CD14-positive monocyte (primary cell): ENCODE results near the gene PCDHA7. TPM values are rescaled to one million over a fixed set of nuclear protein-coding genes. Genes with fewer than 3 reads are reported as not detected.
A peak's percentile ranks its signal among the peaks of the same experiment; 100 is the strongest.
"Not testable (repeated sequence)": the region's sequence is repeated elsewhere in the genome, so short reads cannot be mapped to it uniquely, and the experiment has no call there.

Source experiments
- DNase-seq, 3 donors: peaks; one replicate each; pipeline ENCODE4 v3.0.0-alpha.2; 2011 to 2022
- H2AFZ ChIP-seq: 2 replicates; pipeline ENCODE4 v1.6.0; 2012; ENCODE audit warnings: mild to moderate bottlenecking, low read depth, low read length, inconsistent platforms; ENCODE audit not compliant: insufficient read depth, poor library complexity, severe bottlenecking
- H3K27ac ChIP-seq, 2 donors: 1 replicate in 1 of 2; 2 replicates in 1 of 2; pipeline ENCODE4 v1.5.1; 2012 to 2013; ENCODE audit warnings: low read length in 2 of 2, control low read depth in 1 of 2, inconsistent platforms in 1 of 2, low read depth in 1 of 2, mild to moderate bottlenecking in 1 of 2
- H3K27me3 ChIP-seq, 2 donors: one replicate each; pipeline versions ENCODE4 v1.6.0 to v1.6.1; 2011 to 2013; ENCODE audit warnings: low read length in 2 of 2; ENCODE audit not compliant: control insufficient read depth in 2 of 2, insufficient read depth in 2 of 2
- H3K36me3 ChIP-seq, 2 donors: replicated peaks in 1 of 2; 1 replicate in 1 of 2; 2 replicates in 1 of 2; pipeline versions ENCODE4 v1.5.1 to v1.6.1; 2012 to 2013; ENCODE audit warnings: low read length in 2 of 2, control low read depth in 1 of 2, inconsistent platforms in 1 of 2, mild to moderate bottlenecking in 1 of 2; ENCODE audit not compliant: insufficient read depth in 2 of 2, control insufficient read depth in 1 of 2
- H3K4me1 ChIP-seq, 2 donors: 1 replicate in 1 of 2; 2 replicates in 1 of 2; pipeline versions ENCODE4 v1.5.1 to v1.6.1; 2012 to 2013; ENCODE audit warnings: low read length in 2 of 2, control low read depth in 1 of 2, inconsistent platforms in 1 of 2, mild to moderate bottlenecking in 1 of 2, moderate library complexity in 1 of 2; ENCODE audit not compliant: insufficient read depth in 2 of 2, control insufficient read depth in 1 of 2
- H3K4me2 ChIP-seq: replicated peaks from 2 replicates; pipeline ENCODE3; 2012; ENCODE audit warnings: low read length, moderate library complexity, mild to moderate bottlenecking; ENCODE audit not compliant: poor library complexity, severe bottlenecking; ENCODE audit errors: extremely low read depth
- H3K4me3 ChIP-seq, 3 experiments: fragments of 200-600 bp in 1 of 3; sonication (generic) in 1 of 3; replicated peaks in 1 of 3; 1 replicate in 2 of 3; 2 replicates in 1 of 3; pipeline ENCODE4 v1.5.1; 2011 to 2013; ENCODE audit warnings: low read length in 3 of 3, mild to moderate bottlenecking in 3 of 3, control low read depth in 2 of 3, low read depth in 2 of 3, inconsistent platforms in 1 of 3, moderate library complexity in 1 of 3
- H3K79me2 ChIP-seq: 2 replicates; pipeline ENCODE4 v1.6.0; 2012; ENCODE audit warnings: mild to moderate bottlenecking, control low read depth, inconsistent platforms, low read length, moderate library complexity; ENCODE audit not compliant: insufficient read depth
- H3K9ac ChIP-seq: 2 replicates; pipeline ENCODE4 v1.6.0; 2017; ENCODE audit warnings: low read length, mild to moderate bottlenecking; ENCODE audit not compliant: insufficient read depth, poor library complexity, severe bottlenecking
- H3K9me3 ChIP-seq, 2 donors: replicated peaks in 1 of 2; 1 replicate in 1 of 2; 2 replicates in 1 of 2; pipeline versions ENCODE4 v1.5.1 to v1.6.1; 2012 to 2013; ENCODE audit warnings: low read length in 2 of 2, control low read depth in 1 of 2; ENCODE audit not compliant: control insufficient read depth in 1 of 2, insufficient read depth in 1 of 2
- H4K20me1 ChIP-seq: 2 replicates; pipeline ENCODE4 v1.6.0; 2012; ENCODE audit warnings: mild to moderate bottlenecking, low read length, control low read depth, moderate library complexity; ENCODE audit not compliant: insufficient read depth
- H3K27ac Mint-ChIP-seq, 7 donors: one replicate each; pipeline ENCODE4 v1.8.0; 2020; ENCODE audit warnings: mild to moderate bottlenecking in 7 of 7, mixed read lengths in 7 of 7, moderate library complexity in 6 of 7, inconsistent platforms in 2 of 7
- H3K27me3 Mint-ChIP-seq, 3 donors: one replicate each; pipeline ENCODE4 v1.8.0; 2021 to 2022; ENCODE audit warnings: low read depth in 3 of 3, mild to moderate bottlenecking in 3 of 3, mixed read lengths in 3 of 3, moderate library complexity in 3 of 3, inconsistent platforms in 1 of 3
- H3K36me3 Mint-ChIP-seq, 2 donors: one replicate each; pipeline ENCODE4 v1.8.0; 2020; ENCODE audit warnings: mixed read lengths in 2 of 2, inconsistent platforms in 1 of 2, mild to moderate bottlenecking in 1 of 2
- H3K4me1 Mint-ChIP-seq: one replicate; pipeline ENCODE4 v1.8.0; 2020; ENCODE audit warnings: mild to moderate bottlenecking, mixed read lengths
- H3K4me3 Mint-ChIP-seq, 2 donors: one replicate each; pipeline ENCODE4 v1.8.0; 2020; ENCODE audit warnings: mild to moderate bottlenecking in 2 of 2, mixed read lengths in 2 of 2, moderate library complexity in 1 of 2
- H3K9me3 Mint-ChIP-seq, 7 donors: one replicate each; pipeline ENCODE4 v1.8.0; 2020 to 2022; ENCODE audit warnings: mixed read lengths in 7 of 7, mild to moderate bottlenecking in 6 of 7, moderate library complexity in 6 of 7, inconsistent platforms in 2 of 7
- WGBS: methylation state at CpG from one replicate; pipeline ENCODE4 v1.1.5; 2013; ENCODE audit warnings: missing lambda C conversion rate; ENCODE audit not compliant: insufficient coverage; 5-methylcytosine and 5-hydroxymethylcytosine counted together
- intact Hi-C, 2 donors: fragments of 100-400 bp; cut with micrococcal nuclease; formaldehyde crosslinking; loops; one replicate each; pipeline versions ENCODE4 v1.15.0 to v1.15.1; 2023
- polyA plus RNA-seq, 3 donors: library from polyadenylated mRNA; depleted of rRNA in 1 of 3; unstranded in 2 of 3; stranded (reverse) in 1 of 3; fragments of 300-500 nt in 2 of 3; fragments of >200 nt in 1 of 3; fragmentation: Illumina TruSeq in 2 of 3; gene quantifications; 1 replicate in 2 of 3; 2 replicates in 1 of 3; pipeline ENCODE4 v1.2.3, GENCODE V29; 2012 to 2021
- TF ChIP-seq, protein P1 (sequence below): fragments of 200-600 bp; IDR thresholded peaks from one replicate; pipeline ENCODE4 v1.8.0; 2022; ENCODE audit warnings: antibody characterized with exemption, mild to moderate bottlenecking

The PCDHA7 gene
- polyA plus RNA-seq, 3 donors, result not detected

DNA sequence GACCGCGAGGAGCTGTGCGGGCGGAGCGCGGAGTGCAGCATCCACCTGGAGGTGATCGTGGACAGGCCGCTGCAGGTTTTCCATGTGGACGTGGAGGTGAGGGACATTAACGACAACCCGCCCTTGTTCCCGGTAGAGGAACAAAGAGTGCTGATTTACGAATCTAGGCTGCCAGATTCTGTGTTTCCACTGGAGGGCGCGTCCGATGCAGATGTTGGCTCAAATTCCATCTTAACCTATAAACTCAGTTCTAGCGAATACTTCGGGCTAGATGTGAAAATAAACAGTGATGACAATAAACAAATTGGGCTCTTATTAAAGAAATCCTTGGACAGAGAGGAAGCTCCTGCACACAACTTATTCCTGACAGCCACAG lies 5.7 kb upstream of the PCDHA7 start:
- H3K4me2 ChIP-seq, result no peak overlapping the region
- no peaks in the 10 kb centered on the region for H4K20me1 ChIP-seq
- Mint-ChIP-seq H3K9me3 (peaks cover 32 to 55% (median 48%) of the 10 kb centered on the region in 7 donors), H3K36me3 (peaks cover 0 to 2% of the 10 kb centered on the region in 2 donors), H3K27ac (no peak overlapping the region), H3K27me3 (peaks cover 22 to 46% (median 22%) of the 10 kb centered on the region in 3 donors), H3K4me3 (peak overlapping the region in 1 of 2 donors; percentile 66), H3K4me1 (no peaks in the 10 kb centered on the region)
- TF ChIP-seq, protein P1, sequence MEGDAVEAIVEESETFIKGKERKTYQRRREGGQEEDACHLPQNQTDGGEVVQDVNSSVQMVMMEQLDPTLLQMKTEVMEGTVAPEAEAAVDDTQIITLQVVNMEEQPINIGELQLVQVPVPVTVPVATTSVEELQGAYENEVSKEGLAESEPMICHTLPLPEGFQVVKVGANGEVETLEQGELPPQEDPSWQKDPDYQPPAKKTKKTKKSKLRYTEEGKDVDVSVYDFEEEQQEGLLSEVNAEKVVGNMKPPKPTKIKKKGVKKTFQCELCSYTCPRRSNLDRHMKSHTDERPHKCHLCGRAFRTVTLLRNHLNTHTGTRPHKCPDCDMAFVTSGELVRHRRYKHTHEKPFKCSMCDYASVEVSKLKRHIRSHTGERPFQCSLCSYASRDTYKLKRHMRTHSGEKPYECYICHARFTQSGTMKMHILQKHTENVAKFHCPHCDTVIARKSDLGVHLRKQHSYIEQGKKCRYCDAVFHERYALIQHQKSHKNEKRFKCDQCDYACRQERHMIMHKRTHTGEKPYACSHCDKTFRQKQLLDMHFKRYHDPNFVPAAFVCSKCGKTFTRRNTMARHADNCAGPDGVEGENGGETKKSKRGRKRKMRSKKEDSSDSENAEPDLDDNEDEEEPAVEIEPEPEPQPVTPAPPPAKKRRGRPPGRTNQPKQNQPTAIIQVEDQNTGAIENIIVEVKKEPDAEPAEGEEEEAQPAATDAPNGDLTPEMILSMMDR, result no peak
- H3K4me3 ChIP-seq, result no peak overlapping the region
- H3K79me2 ChIP-seq, result no peaks in the 10 kb centered on the region
- H3K9ac ChIP-seq, result no peak overlapping the region
- DNase-seq, result no peak
- H3K27me3 ChIP-seq, result peaks cover 0 to 24% of the 10 kb centered on the region in 2 donors
- H3K9me3 ChIP-seq, result peaks cover 35 to 67% of the 10 kb centered on the region in 2 donors
- no peaks in the 10 kb centered on the region for H3K36me3 ChIP-seq
- intact Hi-C loops, result loop anchor here in 1 of 2 donors (10.0 kb wide), 1 partner anchor 46 kb away; the partner anchor contains the start of gene PCDHA12
- no peak overlapping the region for H3K27ac ChIP-seq
- no peaks in the 10 kb centered on the region for H3K4me1 ChIP-seq
- H2AFZ ChIP-seq, result no peak overlapping the region
- WGBS, result 45% methylated on average over 6 of the region's 18 CpGs

DNA sequence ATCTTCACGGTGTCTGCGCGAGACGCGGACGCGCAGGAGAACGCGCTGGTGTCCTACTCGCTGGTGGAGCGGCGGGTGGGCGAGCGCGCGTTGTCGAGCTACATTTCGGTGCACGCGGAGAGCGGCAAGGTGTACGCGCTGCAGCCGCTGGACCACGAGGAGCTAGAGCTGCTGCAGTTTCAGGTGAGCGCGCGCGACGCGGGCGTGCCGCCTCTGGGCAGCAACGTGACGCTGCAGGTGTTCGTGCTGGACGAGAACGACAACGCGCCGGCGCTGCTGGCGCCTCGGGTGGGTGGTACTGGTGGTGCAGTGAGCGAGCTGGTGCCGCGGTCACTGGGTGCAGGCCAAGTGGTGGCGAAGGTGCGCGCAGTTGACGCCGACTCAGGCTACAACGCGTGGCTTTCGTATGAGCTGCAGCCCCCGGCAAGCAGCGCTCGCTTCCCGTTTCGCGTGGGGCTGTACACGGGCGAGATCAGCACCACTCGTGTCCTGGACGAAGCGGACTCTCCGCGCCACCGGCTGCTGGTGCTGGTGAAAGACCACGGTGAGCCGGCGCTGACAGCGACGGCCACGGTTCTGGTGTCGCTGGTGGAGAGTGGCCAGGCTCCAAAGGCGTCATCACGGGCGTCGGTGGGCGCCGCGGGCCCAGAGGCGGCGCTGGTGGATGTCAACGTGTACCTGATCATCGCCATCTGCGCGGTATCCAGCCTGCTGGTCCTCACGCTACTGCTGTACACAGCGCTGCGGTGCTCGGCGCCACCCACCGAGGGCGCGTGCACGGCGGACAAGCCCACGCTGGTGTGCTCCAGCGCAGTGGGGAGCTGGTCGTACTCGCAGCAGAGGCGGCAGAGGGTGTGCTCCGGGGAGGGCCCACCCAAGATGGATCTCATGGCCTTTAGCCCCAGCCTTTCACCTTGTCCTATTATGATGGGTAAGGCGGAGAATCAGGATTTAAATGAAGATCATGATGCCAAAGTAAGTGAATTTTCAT lies 4.3 kb upstream of the PCDHA7 start:
- Histone ChIP-seq H3K9me3 (peaks cover 32 to 69% of the 10 kb centered on the region in 2 donors), H3K27me3 (peaks cover 0 to 29% of the 10 kb centered on the region in 2 donors)
- intact Hi-C loops, result loop anchor here in 1 of 2 donors (10.0 kb wide), 1 partner anchor 45 kb away; the partner anchor contains the start of gene PCDHA12
- not testable (repeated sequence) for DNase-seq, H3K79me2 ChIP-seq, H3K36me3 Mint-ChIP-seq, H4K20me1 ChIP-seq, H3K4me1 Mint-ChIP-seq, H3K4me3 ChIP-seq, H3K27ac ChIP-seq, H3K36me3 ChIP-seq, H3K4me2 ChIP-seq, H2AFZ ChIP-seq, H3K9ac ChIP-seq, H3K4me3 Mint-ChIP-seq, H3K27ac Mint-ChIP-seq, H3K4me1 ChIP-seq
- 50% methylated on average over 90 of the region's 106 CpGs for WGBS
- Mint-ChIP-seq H3K9me3 (peaks cover 32 to 61% (median 50%) of the 10 kb centered on the region in 7 donors), H3K27me3 (peaks cover 25 to 51% (median 25%) of the 10 kb centered on the region in 3 donors)

DNA sequence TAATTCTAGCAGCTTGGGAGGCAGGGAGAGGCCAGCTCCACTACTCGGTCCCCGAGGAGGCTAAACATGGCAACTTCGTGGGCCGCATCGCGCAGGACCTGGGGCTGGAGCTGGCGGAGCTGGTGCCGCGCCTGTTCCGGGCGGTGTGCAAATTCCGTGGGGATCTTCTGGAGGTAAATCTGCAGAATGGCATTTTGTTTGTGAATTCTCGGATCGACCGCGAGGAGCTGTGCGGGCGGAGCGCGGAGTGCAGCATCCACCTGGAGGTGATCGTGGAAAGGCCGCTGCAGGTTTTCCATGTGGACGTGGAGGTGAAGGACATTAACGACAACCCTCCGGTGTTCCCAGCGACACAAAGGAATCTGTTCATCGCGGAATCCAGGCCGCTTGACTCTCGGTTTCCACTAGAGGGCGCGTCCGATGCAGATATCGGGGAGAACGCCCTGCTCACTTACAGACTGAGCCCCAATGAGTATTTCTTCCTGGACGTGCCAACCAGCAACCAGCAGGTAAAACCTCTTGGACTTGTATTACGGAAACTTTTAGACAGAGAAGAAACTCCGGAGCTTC lies 455 bp downstream of the PCDHA7 start:
- intact Hi-C loops, H3K79me2 ChIP-seq, H3K36me3 ChIP-seq, H3K9ac ChIP-seq, H3K4me1 ChIP-seq, H3K4me2 ChIP-seq, H3K4me1 Mint-ChIP-seq, H2AFZ ChIP-seq, H4K20me1 ChIP-seq, H3K27ac Mint-ChIP-seq, H3K4me3 ChIP-seq, H3K27ac ChIP-seq, DNase-seq, H3K36me3 Mint-ChIP-seq: not testable (repeated sequence)
- 25% methylated on average over 23 of the region's 38 CpGs for WGBS
- H3K27me3 ChIP-seq, result peaks cover 0 to 19% of the 10 kb centered on the region in 2 donors
- Mint-ChIP-seq H3K27me3 (peaks cover 10 to 30% (median 20%) of the 10 kb centered on the region in 3 donors), H3K4me3 (peak overlapping the region in 1 of 2 donors; percentile 53), H3K9me3 (peaks cover 30 to 55% (median 42%) of the 10 kb centered on the region in 7 donors)
- H3K9me3 ChIP-seq, result peaks cover 33 to 61% of the 10 kb centered on the region in 2 donors
